Measurements from ENCODE around the gene FBXO11.

- TF ChIP-seq EP300 (IDR thresholded peaks at IDR 0.05; ENCODE audit: borderline replicate concordance) (no peak), TAF1 (IDR thresholded peaks at IDR 0.05; ENCODE audit: low read depth) (no peak)
Measured at GRCh38 chr2:47833516-47833968, 72.8 kb downstream of the FBXO11 start.

All from Ishikawa (cell line).